Measurements from ENCODE around the gene ITGA6. TPM values are rescaled to one million over a fixed set of nuclear protein-coding genes. Genes with fewer than 3 reads are reported as not detected.

Gene ITGA6
- total RNA-seq, 1 experiment from 2014 or later: 78.3 TPM

- H3K23me2 ChIP-seq (ENCODE audit: insufficient read length, low read depth, low read length, poor library complexity, severe bottlenecking): peaks cover 13% of the 10 kb centered on the region
- H3K27me3 Mint-ChIP-seq (ENCODE audit: low read depth): peaks cover 4% of the 10 kb centered on the region
- no peak overlapping the region for H3T11ph ChIP-seq (ENCODE audit: low read length)
- H4K8ac ChIP-seq (replicated peaks; ENCODE audit: insufficient read length, low read depth, low read length): no peak overlapping the region
- H3K79me1 ChIP-seq (ENCODE audit: insufficient read depth, low read depth, low read length, poor library complexity, severe bottlenecking): peaks cover 2% of the 10 kb centered on the region
- H2AK5ac ChIP-seq (ENCODE audit: insufficient read length, low read length): no peak overlapping the region
- no CpG with 5 or more reads among the region's 17 CpGs for WGBS (ENCODE audit: extremely low coverage, insufficient read length, low lambda C conversion rate)
- TF ChIP-seq, protein P1, sequence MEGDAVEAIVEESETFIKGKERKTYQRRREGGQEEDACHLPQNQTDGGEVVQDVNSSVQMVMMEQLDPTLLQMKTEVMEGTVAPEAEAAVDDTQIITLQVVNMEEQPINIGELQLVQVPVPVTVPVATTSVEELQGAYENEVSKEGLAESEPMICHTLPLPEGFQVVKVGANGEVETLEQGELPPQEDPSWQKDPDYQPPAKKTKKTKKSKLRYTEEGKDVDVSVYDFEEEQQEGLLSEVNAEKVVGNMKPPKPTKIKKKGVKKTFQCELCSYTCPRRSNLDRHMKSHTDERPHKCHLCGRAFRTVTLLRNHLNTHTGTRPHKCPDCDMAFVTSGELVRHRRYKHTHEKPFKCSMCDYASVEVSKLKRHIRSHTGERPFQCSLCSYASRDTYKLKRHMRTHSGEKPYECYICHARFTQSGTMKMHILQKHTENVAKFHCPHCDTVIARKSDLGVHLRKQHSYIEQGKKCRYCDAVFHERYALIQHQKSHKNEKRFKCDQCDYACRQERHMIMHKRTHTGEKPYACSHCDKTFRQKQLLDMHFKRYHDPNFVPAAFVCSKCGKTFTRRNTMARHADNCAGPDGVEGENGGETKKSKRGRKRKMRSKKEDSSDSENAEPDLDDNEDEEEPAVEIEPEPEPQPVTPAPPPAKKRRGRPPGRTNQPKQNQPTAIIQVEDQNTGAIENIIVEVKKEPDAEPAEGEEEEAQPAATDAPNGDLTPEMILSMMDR (conservative IDR thresholded peaks at IDR 0.05): no peak
- H3K4ac ChIP-seq (ENCODE audit: low read depth, low read length): no peak overlapping the region
- H3K4me2 ChIP-seq (ENCODE audit: insufficient read depth, insufficient read length, low read length): peak overlapping the region; percentile 81
- H3K9me3 ChIP-seq (ENCODE audit: control insufficient read depth, low read depth, low read length): no peaks in the 10 kb centered on the region
- no peak overlapping the region for H2BK120ac ChIP-seq (ENCODE audit: low read depth, low read length, poor library complexity, severe bottlenecking)
- no peak overlapping the region for H3K23ac ChIP-seq (ENCODE audit: insufficient read length, low read depth, low read length)
- H2AFZ ChIP-seq (ENCODE audit: low read length): no peak overlapping the region
- peaks cover 0 to 6% (median 3%) of the 10 kb centered on the region in 3 experiments; a peak in 3 of 7 replicates for H3K36me3 Mint-ChIP-seq (ENCODE audit: insufficient read depth in 1 of 3, low read depth in 3 of 3)
- H3K27ac ChIP-seq (ENCODE audit: insufficient read length, low read depth, low read length): no peak overlapping the region
- H4K91ac ChIP-seq (ENCODE audit: insufficient read length, low read depth, low read length): no peak overlapping the region
- peaks cover 9% of the 10 kb centered on the region; the same call in 1 of the 2 replicates for H3K4me1 ChIP-seq (ENCODE audit: insufficient read depth, low read length)
- H3K27ac Mint-ChIP-seq: peak overlapping the region in 1 of 3 experiments; percentile 35; a peak in 1 of 7 replicates
- no peaks in the 10 kb centered on the region for H3K9me3 Mint-ChIP-seq
- no peaks in the 10 kb centered on the region for H4K20me1 ChIP-seq (ENCODE audit: control insufficient read depth, insufficient read depth, insufficient read length)
- no peak overlapping the region for H2BK12ac ChIP-seq (ENCODE audit: insufficient read length, low read depth, low read length)
- DNase-seq: no peak
- peaks cover 16% of the 10 kb centered on the region; the same call in 1 of the 2 replicates for H3K79me2 ChIP-seq (ENCODE audit: insufficient read depth, low read length)
- peaks cover 53 to 59% of the 10 kb centered on the region in 2 experiments for H3K4me1 Mint-ChIP-seq
- no peak overlapping the region for H3K14ac ChIP-seq (ENCODE audit: insufficient read depth, low read length)
- H3K18ac ChIP-seq (ENCODE audit: insufficient read length, low read depth, low read length): peak overlapping the region; percentile 2
- H2BK20ac ChIP-seq (ENCODE audit: low read depth, low read length, poor library complexity, severe bottlenecking): no peak overlapping the region
- H4K5ac ChIP-seq (ENCODE audit: insufficient read length, low read depth, low read length): no peak overlapping the region
- H2BK15ac ChIP-seq (ENCODE audit: low read depth, low read length): no peak overlapping the region
- H3K9ac ChIP-seq (ENCODE audit: extremely low read depth, insufficient read length, low read length): no peak overlapping the region
- H2BK5ac ChIP-seq (ENCODE audit: insufficient read length, low read length): no peak overlapping the region
- H3K56ac ChIP-seq (ENCODE audit: insufficient read length, low read depth, low read length): no peak overlapping the region
- no peaks in the 10 kb centered on the region; the same call in 1 of the 2 replicates for H3K27me3 ChIP-seq (ENCODE audit: insufficient read depth, low read length)
- H3K4me3 Mint-ChIP-seq: peak overlapping the region; percentile 68 to 77
Observed at GRCh38 chr2:172426635-172427255, 641 bp upstream of the ITGA6 start.

All from H9 (cell line).